Activated T-helper 17 cell treated with anti-CD3 and anti-CD28 coated beads, Interleukin-2, amount 50 U/mL, for 72 hours (primary cell): Measurements from ENCODE around the gene ACOXL. TPM values are rescaled to one million over a fixed set of nuclear protein-coding genes. Genes with fewer than 3 reads are reported as not detected.

Experiments used
- ATAC-seq: fragments of 150-1000 bp; cut with Tn5 transposase; replicated peaks from 2 replicates; pipeline ENCODE4 v1.10.0; 2021; ENCODE audit warnings: mild to moderate bottlenecking, moderate library complexity
- H3K27ac Mint-ChIP-seq: one replicate; pipeline ENCODE4 v1.8.0; 2022; ENCODE audit warnings: mixed read lengths
- H3K27me3 Mint-ChIP-seq: one replicate; pipeline ENCODE4 v1.8.0; 2022; ENCODE audit warnings: mixed read lengths
- H3K36me3 Mint-ChIP-seq: one replicate; pipeline ENCODE4 v1.8.0; 2022; ENCODE audit warnings: low read depth, mild to moderate bottlenecking, mixed read lengths
- H3K4me1 Mint-ChIP-seq: one replicate; pipeline ENCODE4 v1.8.0; 2022; ENCODE audit warnings: mixed read lengths
- H3K4me3 Mint-ChIP-seq: one replicate; pipeline ENCODE4 v1.8.0; 2022; ENCODE audit warnings: mild to moderate bottlenecking, mixed read lengths
- H3K9me3 Mint-ChIP-seq: one replicate; pipeline ENCODE4 v1.8.0; 2022; ENCODE audit warnings: mixed read lengths
- total RNA-seq, 2 donors: library from RNA; stranded (reverse); gene quantifications; one replicate each; pipeline ENCODE4 v1.2.3, GENCODE V29; 2022

ACOXL gene
- total RNA-seq, 2 donors from 2014 or later = 0.34 TPM; not detected in 1

- H3K27me3 Mint-ChIP-seq = peaks cover 24% of the 10 kb centered on the region
- H3K36me3 Mint-ChIP-seq = no peaks in the 10 kb centered on the region
- no peak overlapping the region for H3K4me3 Mint-ChIP-seq
- H3K9me3 Mint-ChIP-seq = peaks cover 11% of the 10 kb centered on the region
- H3K27ac Mint-ChIP-seq = no peak overlapping the region
- peaks cover 3% of the 10 kb centered on the region for H3K4me1 Mint-ChIP-seq
- ATAC-seq = no peak
Measured at GRCh38 chr2:110877031-110877827, 144.9 kb downstream of the ACOXL start.

GRCh38 chr2:110878150-110878549 lies 145.8 kb downstream of the ACOXL start:
- Mint-ChIP-seq H3K27ac (no peak overlapping the region), H3K4me3 (no peak overlapping the region), H3K9me3 (peaks cover 11% of the 10 kb centered on the region), H3K27me3 (peaks cover 24% of the 10 kb centered on the region), H3K4me1 (peaks cover 3% of the 10 kb centered on the region), H3K36me3 (no peaks in the 10 kb centered on the region)
- ATAC-seq = no peak

DNA sequence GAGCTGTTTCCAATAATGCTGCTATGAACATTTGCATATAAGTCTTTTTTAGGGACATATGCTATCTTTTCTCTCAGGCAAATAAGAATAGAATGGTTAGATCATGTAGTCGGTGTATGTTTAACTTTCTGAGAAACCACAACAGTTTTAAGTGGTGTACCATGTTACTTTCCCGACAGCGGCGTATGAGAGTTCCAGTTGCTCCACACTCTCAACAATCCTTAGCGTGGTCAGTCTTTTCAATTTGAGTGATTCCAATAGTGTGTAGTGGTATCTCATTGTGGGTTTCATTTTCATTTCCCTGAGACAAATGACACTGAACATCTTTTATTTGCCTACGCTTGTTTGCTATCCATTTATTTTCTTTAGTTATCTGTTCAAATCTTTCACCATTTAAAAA lies 149.5 kb downstream of the ACOXL start:
- ATAC-seq = peak; percentile 99
- Mint-ChIP-seq H3K9me3 (peaks cover 11% of the 10 kb centered on the region), H3K36me3 (no peaks in the 10 kb centered on the region), H3K4me1 (peaks cover 3% of the 10 kb centered on the region), H3K4me3 (no peak overlapping the region), H3K27ac (no peak overlapping the region), H3K27me3 (peaks cover 41% of the 10 kb centered on the region)

DNA sequence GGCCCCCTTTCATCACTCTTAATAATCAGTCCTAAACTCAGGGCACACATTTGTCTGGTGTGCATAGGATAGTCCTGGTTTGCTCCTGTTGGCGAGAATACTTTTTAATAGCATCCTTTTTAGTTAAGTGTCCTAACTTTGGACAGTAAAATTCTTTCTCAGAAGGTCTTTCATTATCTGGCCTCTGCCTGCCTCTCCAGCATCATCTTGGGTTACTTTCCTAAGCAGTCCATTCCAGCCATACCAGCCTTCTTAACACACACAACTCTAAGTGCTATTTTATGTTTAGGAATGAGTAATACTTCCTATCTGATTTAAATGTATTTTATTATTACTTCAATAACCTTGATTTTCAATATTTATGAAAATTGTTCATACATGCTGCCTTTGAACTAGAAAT lies 151.0 kb downstream of the ACOXL start:
- no peak overlapping the region for H3K27ac Mint-ChIP-seq
- no peak overlapping the region for H3K4me3 Mint-ChIP-seq
- peaks cover 3% of the 10 kb centered on the region for H3K4me1 Mint-ChIP-seq
- H3K9me3 Mint-ChIP-seq = peaks cover 6% of the 10 kb centered on the region
- no peak for ATAC-seq
- H3K27me3 Mint-ChIP-seq = peaks cover 40% of the 10 kb centered on the region
- H3K36me3 Mint-ChIP-seq = no peaks in the 10 kb centered on the region

DNA sequence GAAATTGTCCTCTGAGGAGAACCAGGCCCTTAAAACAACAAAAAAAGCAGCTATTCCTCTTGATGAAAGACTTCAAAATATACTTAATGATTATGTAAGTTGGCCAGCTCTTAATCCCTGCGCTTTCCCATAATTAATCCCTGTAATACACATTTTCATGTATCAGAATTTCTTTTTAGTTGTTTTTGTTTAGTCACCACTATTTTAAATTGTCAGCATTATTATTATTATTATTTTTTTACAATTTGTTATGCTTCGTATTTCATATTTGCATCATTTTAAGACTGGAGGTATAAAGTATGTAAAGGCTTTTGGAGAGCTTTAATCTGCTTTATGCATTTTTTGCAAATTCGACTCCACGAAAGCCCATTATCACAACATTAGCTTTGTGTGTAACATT lies 152.9 kb downstream of the ACOXL start:
- Mint-ChIP-seq H3K27ac (no peak overlapping the region), H3K27me3 (peaks cover 39% of the 10 kb centered on the region), H3K4me3 (no peak overlapping the region), H3K36me3 (no peaks in the 10 kb centered on the region), H3K4me1 (peaks cover 3% of the 10 kb centered on the region), H3K9me3 (peaks cover 3% of the 10 kb centered on the region)
- ATAC-seq = no peak

DNA sequence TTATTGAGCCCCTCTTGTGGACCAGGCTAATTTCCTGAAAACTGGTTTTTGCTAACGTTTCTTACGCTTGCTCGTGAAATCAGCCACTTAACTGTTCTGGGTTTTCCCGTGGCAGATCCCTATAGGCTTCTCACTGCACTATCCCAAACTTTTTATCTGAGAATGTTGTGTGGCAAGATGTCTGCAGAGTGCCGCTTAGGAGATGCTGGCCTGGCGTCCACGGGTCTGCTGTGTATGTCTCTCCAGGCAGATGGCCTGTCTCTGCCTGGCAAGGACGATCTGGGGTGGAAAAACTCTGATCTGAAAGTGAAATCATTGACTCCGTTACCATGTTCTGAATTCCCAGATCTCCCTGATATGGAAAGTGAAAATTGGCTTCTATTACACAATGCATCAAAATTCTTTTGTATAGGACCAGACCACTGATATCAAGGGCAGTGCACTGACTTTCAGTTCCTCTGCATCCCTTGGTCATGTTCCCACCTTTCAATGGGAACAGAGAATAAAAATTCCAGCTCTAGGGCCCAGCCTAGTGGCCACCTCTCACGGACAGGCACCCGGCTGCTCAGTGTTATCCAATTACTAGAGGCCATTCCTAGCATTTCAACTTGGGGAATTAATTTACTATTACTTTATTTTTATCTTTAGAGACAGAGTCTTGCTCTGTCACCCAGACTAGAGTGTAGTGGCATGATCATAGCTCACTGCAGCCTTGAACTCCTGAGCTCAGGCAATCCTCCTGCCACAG lies 154.6 kb downstream of the ACOXL start:
- ATAC-seq = no peak
- peaks cover 44% of the 10 kb centered on the region for H3K27me3 Mint-ChIP-seq
- H3K4me3 Mint-ChIP-seq = no peak overlapping the region
- no peaks in the 10 kb centered on the region for H3K9me3 Mint-ChIP-seq
- H3K4me1 Mint-ChIP-seq = no peaks in the 10 kb centered on the region
- no peaks in the 10 kb centered on the region for H3K36me3 Mint-ChIP-seq
- H3K27ac Mint-ChIP-seq = no peak overlapping the region

DNA sequence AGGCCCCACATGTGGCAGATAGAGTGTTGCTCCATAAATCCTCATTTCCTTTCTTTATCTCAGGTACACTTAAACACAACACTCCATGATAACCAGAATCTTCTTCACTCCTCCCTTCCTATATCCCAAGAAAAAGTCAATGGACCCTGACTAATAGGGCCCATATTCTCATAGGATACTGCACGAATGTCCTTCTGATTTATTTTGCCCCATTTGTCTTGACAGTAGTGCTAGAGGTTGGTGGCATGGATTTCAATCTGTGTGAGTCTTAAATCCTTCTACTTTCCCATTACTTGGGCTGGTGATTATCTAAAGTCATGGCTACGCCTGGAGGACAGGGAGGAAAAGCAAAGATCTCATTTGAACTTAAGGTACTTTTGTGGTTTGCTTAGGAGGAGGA lies 156.0 kb downstream of the ACOXL start:
- no peaks in the 10 kb centered on the region for H3K9me3 Mint-ChIP-seq
- no peak overlapping the region for H3K27ac Mint-ChIP-seq
- no peaks in the 10 kb centered on the region for H3K4me1 Mint-ChIP-seq
- no peak overlapping the region for H3K4me3 Mint-ChIP-seq
- peaks cover 46% of the 10 kb centered on the region for H3K27me3 Mint-ChIP-seq
- no peak for ATAC-seq
- H3K36me3 Mint-ChIP-seq = no peaks in the 10 kb centered on the region

DNA sequence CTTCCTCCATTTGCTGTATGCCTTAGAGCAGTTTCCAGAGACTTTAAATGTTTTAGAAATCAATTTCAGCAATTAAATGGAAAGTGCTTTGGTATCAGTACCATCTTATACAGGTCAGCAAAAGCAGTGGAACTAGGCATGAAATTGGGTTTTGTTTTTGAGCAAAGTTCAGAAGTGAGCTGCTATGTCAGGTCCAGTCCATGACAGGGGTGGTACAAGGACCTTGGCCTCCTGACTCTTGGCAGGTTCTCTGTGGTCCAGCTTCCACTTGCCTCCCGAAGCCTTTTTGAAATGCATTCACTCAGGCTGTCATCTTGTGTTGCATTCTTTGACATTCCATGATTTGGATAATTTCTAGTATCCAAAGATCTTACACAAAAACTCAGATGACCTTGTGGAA lies 159.3 kb downstream of the ACOXL start:
- ATAC-seq = no peak
- H3K9me3 Mint-ChIP-seq = no peaks in the 10 kb centered on the region
- no peaks in the 10 kb centered on the region for H3K4me1 Mint-ChIP-seq
- H3K4me3 Mint-ChIP-seq = no peak overlapping the region
- no peak overlapping the region for H3K27ac Mint-ChIP-seq
- no peaks in the 10 kb centered on the region for H3K36me3 Mint-ChIP-seq
- peaks cover 42% of the 10 kb centered on the region for H3K27me3 Mint-ChIP-seq

DNA sequence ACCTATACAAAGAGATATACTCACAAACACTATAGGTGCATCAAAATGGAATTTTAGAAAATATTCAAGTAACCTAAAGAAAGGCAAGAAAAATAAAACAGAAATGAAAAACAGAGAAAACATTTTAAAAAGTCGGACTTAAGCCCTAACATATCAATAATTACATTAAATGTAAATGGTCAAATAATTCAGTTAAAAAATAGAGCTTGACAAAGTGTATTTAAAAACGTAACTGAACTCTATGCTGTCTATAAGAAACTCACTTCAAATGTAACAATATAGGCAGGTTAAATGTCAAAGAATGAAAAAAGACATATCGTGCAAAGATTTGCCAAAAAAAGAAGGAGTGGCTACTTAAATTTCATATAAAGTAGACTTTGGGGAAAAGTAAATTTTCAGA lies 163.9 kb downstream of the ACOXL start:
- Mint-ChIP-seq H3K4me1 (no peaks in the 10 kb centered on the region), H3K27ac (no peak overlapping the region), H3K27me3 (peaks cover 31% of the 10 kb centered on the region), H3K4me3 (no peak overlapping the region), H3K9me3 (no peaks in the 10 kb centered on the region), H3K36me3 (no peaks in the 10 kb centered on the region)
- no peak for ATAC-seq

- Mint-ChIP-seq H3K36me3 (no peaks in the 10 kb centered on the region), H3K27ac (no peak overlapping the region), H3K27me3 (peaks cover 25% of the 10 kb centered on the region), H3K4me3 (no peak overlapping the region), H3K9me3 (no peaks in the 10 kb centered on the region), H3K4me1 (no peaks in the 10 kb centered on the region)
- no peak for ATAC-seq
Measured at GRCh38 chr2:110897966-110898365, 165.6 kb downstream of the ACOXL start.

GRCh38 chr2:110900191-110900590 lies 167.8 kb downstream of the ACOXL start:
- Mint-ChIP-seq H3K36me3 (no peaks in the 10 kb centered on the region), H3K27me3 (peaks cover 30% of the 10 kb centered on the region), H3K4me3 (no peak overlapping the region), H3K27ac (no peak overlapping the region), H3K4me1 (peaks cover 6% of the 10 kb centered on the region), H3K9me3 (peaks cover 4% of the 10 kb centered on the region)
- ATAC-seq = no peak

DNA sequence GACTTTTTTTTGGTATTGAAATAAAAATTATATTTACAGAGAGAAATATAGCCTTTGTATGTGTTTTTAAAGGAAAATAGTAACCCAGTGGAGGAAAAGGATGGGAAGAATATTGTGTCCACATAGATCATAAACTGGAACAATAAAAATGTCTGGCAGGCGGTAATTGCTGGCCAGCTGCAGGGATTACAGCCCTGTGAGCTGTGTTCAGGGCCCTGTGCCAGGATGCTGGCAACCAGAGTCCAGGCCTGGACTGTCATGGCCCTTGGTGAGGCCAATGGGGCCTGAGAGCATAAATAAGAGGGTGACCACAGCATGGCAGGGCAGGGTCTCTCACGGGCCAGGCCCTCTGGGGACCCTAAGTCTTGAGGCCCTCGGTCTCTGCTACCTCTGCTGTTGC lies 171.2 kb downstream of the ACOXL start:
- peaks cover 18% of the 10 kb centered on the region for H3K27me3 Mint-ChIP-seq
- peaks cover 6% of the 10 kb centered on the region for H3K4me1 Mint-ChIP-seq
- no peak for ATAC-seq
- no peaks in the 10 kb centered on the region for H3K36me3 Mint-ChIP-seq
- no peak overlapping the region for H3K4me3 Mint-ChIP-seq
- no peak overlapping the region for H3K27ac Mint-ChIP-seq
- peaks cover 4% of the 10 kb centered on the region for H3K9me3 Mint-ChIP-seq

DNA sequence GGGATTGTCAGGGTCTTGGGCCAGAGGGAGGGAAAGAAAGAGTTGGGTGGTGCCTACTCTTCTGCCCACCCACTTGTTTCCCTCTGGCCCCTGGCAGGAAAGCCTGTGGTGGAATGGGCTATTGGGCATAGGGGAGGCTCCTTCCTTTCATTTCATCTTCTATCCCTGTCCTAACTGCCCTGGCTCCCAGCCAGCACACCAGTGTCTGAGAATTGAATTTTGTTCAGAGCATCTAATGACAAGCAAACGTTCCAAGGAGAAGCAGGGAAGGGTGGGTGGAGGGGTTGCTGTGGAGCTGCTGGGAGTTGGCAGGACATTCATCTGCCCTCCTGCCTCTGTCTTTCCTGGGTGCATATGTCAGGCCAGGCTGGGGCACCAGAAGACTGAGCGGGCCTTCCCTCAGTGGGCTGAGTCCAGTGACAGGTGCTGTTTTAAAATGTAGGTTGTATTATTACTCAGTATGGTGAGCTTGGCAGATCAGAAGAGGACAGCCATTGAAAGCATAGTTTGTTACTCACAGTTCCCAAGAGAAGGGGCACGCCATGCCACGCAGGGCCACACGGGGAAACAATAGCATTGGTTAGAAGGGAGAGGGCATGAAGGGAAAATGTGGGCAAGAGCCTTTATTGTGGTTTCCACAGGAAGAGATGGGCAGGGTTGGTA lies 171.9 kb downstream of the ACOXL start:
- Mint-ChIP-seq H3K27ac (no peak overlapping the region), H3K27me3 (peaks cover 15% of the 10 kb centered on the region), H3K4me3 (no peak overlapping the region), H3K36me3 (no peaks in the 10 kb centered on the region), H3K4me1 (peaks cover 6% of the 10 kb centered on the region), H3K9me3 (peaks cover 4% of the 10 kb centered on the region)
- ATAC-seq = peak; percentile 29

DNA sequence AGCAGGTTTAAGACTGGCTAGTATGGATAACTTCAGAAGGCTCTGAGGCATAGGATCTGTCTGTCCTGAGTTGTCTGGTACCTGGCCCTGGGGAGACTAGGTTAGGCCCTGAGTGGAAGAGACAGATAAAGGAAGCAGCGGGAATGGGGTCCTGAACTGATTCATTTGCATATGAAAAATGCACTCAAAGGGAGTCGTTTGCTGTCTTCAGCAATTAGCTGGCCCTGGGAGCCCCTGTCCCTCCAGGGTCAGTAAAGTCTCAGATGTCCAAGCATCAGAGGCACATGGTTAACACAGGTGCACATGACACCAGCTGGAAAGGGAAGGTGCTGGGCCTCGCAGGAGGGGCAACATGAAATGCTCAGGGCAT lies 172.4 kb downstream of the ACOXL start:
- H3K27me3 Mint-ChIP-seq = peaks cover 14% of the 10 kb centered on the region
- H3K9me3 Mint-ChIP-seq = peaks cover 4% of the 10 kb centered on the region
- ATAC-seq = no peak
- H3K4me3 Mint-ChIP-seq = no peak overlapping the region
- H3K27ac Mint-ChIP-seq = no peak overlapping the region
- H3K4me1 Mint-ChIP-seq = peaks cover 6% of the 10 kb centered on the region
- H3K36me3 Mint-ChIP-seq = no peaks in the 10 kb centered on the region

GRCh38 chr2:110905217-110905616 lies 172.8 kb downstream of the ACOXL start:
- Mint-ChIP-seq H3K9me3 (peaks cover 4% of the 10 kb centered on the region), H3K4me1 (peaks cover 6% of the 10 kb centered on the region), H3K27ac (no peak overlapping the region), H3K36me3 (no peaks in the 10 kb centered on the region), H3K4me3 (no peak overlapping the region), H3K27me3 (peaks cover 14% of the 10 kb centered on the region)
- no peak for ATAC-seq
